ENCODE measurements around the gene IRAK1. TPM values are rescaled to one million over a fixed set of nuclear protein-coding genes. Genes with fewer than 3 reads are reported as not detected.
"Not testable (repeated sequence)": the region's sequence is repeated elsewhere in the genome, so short reads cannot be mapped to it uniquely, and the experiment has no call there.

IRAK1 gene
- polyA plus RNA-seq, 10 donors, result 32.5 to 61.0 (median 46.7) TPM

- no peak for DNase-seq
Measured at GRCh38 chrX:154000051-154000450, 19.7 kb downstream of the IRAK1 start.

DNA sequence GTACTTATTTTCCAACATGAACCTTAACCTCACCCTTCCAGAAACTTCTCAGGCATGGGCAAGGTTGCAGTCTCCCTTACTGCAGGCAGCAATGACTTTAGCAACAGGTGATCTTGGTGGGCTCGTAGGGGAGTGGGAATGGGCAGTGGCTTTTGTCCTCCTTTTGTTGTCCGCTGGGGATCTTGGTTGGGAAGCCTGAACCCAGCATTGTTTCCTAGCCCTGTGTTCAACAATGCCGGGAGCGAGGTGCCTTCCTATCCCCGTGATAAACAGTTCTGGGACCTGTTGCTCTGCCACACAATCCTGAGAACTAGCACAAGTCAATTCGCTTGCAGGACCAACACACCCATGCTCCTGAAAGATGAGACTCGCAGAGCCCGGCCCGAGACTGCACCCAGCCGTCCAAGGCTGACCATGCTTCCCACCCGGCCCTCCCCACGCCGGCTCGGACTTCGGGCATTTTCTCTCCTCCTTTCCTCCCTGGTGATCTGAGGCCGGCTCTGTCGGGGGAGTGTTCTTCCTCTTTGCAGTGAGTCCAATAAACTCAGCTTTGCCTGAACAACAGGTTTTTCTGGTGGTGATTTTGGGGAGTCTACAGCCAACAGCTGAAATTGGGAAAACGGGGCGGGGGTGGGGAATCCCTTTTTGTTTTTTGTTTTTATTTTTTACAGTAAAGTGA lies 20.2 kb downstream of the IRAK1 start:
- no peak for DNase-seq

DNA sequence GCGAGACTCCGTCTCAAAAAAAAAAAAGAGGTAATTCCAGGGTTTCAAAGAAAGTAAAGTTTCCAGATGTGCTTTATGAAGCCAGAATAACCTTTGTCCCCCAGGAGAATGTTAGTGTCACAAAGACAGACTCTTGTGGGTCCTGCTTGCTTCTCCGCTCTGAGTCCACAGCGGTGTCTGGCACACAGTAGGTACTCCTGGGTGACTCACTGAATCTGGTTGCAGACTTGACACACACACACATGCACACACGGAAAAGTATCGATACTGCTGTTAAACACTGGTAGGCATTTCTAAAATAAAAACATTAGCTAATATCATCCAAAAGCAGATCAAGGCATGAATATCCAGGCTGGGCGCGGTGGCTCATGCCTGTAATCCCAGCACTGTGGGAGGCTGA lies 24.2 kb downstream of the IRAK1 start:
- no peak for DNase-seq

- DNase-seq, result not testable (repeated sequence)
Measured at GRCh38 chrX:153994398-153994797, 25.3 kb downstream of the IRAK1 start.

- no peak for DNase-seq
Measured at GRCh38 chrX:153993978-153994377, 25.7 kb downstream of the IRAK1 start.

DNA sequence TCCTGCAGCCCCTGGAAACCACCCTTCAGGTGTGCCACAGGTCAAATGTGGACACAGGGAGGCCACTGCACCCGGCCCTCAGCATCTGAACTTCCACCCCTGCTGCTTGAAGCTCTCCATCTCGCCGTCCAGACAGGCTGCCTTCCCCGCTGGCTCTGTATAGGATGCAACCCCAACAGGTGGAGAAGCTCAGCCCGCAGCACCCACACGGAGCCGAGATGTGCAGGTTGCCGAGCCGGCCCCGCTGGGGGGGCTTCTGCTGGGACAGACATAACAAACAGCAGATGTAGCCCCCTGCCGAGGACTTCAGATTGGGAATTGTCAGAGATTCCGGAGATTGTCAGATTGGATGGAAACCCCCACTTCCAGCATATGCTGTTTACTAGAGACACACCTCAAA lies 26.6 kb downstream of the IRAK1 start:
- DNase-seq, result no peak

- DNase-seq, result no peak
Measured at GRCh38 chrX:153992180-153992579, 27.5 kb downstream of the IRAK1 start.

DNA sequence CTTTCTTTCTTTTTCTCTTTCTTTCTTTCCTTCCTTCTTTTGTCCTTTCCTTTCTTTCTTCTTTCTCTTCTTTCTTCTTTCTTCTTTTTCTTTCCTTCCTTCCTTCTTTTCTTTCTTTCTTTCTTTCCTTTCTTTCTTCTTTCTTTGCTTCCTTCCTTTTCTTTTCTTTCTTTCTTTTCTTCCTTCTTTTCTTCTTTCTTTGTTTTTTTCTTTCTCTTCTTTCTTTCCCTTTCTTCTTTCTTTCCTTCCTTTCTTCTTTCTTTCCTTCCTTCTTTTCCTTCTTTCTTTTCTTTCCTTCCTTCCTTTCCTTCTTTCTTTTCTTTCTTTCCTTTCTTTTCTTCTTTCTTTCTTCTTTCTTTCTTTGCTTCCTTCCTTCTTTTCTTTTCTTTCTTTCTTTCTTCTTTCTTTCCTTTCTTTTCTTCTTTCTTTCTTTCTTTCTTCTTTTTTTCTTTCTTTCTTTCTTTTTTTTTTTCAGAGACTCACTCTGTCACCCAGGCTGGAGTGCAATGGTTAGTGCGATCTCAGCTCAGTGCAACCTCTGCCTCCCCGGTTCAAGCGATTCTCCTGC lies 28.6 kb downstream of the IRAK1 start:
- no peak for DNase-seq

- DNase-seq, result no peak
Measured at GRCh38 chrX:153989973-153990655, 29.6 kb downstream of the IRAK1 start.

- no peak for DNase-seq
Measured at GRCh38 chrX:153988493-153988892, 31.2 kb downstream of the IRAK1 start.

DNA sequence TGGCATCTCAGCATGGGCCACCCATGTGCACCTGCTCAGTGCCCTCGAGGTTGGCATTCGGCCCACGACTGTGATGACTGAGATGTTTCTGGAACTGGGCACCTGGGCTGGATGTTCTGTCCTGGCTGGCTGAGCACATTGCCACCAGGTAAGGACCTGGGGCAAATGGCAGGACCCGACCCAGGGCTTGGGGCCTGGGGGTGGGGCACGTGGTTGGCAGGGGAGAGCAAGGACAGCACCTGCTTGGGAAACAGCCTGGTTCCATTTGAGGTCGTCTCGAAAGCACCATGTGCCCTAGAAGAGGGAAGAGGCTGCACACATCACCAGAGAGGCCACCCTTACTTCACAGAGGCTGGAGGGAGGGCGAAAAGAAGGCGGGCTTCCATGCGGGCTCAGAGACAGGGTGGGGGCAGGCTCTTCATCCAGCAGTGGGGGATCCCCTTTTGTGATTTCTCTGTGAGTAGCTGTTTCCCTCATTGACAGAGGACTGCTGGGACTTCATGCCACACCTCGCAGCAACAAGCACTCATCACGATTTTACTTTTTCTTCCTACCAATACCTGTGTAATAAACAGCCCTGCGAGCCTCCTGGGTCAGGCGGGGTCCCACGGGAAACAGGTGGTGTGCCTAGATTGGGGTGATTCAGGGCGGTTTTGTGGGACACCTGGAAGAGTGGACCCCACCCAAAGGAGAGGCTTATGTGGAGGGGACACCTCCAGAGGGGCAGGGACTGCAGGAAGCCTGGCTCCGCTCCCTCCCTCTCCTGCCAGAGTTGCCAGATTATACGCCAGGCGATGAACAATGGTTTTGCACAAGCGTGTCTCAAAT lies 35.1 kb downstream of the IRAK1 start:
- no peak for DNase-seq

- no peak for DNase-seq
Measured at GRCh38 chrX:153983321-153983801, 36.3 kb downstream of the IRAK1 start.

GRCh38 chrX:153981771-153982533 lies 37.8 kb downstream of the IRAK1 start:
- peak in 2 of 3 donors; percentile 36 to 57 for DNase-seq

DNA sequence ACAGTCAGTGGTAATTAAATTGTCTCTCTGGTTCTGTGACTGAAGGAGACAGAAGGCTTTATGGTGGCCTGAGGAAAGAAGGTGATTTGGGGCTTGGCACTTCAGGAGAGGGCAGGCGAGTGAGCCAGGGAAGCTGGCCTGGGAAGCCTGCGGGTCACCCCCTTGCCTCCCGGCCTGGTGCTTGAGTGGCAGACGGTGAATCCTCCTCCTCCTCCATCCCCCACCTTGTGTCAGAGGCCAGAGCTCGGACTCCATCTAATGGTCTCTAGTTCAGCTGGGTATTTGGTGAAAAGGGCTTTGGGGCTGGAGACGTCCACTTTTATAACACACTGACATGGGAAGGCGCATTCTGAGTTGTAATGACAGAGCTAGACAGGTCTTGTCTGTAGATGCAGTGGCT lies 38.5 kb downstream of the IRAK1 start:
- DNase-seq, result no peak

GRCh38 chrX:153980394-153980793 lies 39.3 kb downstream of the IRAK1 start:
- DNase-seq, result not testable (repeated sequence)

DNA sequence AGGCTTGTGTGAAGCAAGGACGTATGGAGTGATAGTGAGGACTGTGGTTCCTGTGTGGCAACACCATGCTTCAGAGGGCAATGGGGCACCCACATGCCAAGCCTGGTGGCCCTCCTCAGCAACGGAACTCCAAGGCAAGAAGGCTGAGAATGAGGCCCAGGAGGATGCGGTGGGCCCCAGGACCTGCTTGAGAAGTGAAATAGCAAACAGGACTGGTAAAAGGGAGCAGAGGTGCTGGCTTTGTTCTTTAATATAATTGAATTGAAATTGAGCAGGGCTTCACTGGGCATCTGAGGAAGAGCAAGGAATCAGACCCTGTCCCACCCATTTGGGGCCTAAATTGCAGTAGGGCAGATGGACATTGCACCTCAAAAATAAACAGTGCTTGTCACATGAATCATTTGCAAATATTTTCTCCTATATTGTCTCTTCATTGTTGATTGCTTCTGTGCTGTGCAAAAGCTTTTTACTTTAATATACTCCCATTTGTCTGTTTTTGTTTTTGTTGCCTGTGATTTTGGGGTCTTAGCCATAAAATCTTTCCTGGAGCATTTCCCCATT lies 44.9 kb downstream of the IRAK1 start:
- DNase-seq, result no peak

DNA sequence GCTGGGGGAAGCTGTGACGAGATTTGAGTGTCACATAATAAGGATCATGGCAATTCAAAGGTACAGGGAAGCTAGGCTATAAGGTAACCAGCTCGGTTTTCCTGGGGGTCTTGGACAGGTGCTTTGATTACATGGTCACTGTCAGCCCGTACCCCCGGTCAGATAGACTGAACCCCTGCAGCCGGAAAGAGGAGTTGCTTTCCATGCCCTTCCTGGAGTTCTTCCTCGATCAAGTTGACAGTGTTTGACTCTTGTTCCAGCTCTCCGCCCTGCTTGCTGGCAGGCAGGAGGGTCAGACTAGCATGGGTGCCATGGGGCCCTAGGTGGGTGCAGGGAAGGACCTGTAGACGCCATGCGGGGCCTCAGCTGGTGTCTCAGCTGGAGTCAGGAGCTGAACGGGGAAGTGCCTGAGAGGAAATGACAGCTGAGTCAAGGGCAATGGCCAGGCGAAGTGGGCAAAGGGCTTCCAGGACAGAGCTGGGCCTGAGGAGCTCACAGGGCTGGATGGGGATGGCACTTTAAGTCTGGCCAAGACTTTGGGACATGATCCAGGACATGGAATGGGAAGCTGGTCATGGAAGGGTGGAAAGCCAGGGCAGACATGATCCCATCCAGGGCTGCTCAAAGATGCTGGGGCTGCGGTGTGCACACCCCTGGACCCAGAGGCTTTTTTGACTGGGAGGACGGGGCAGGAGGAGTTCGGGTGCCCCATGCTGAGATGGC lies 45.5 kb downstream of the IRAK1 start:
- no peak for DNase-seq

GRCh38 chrX:153973127-153974002 lies 46.3 kb downstream of the IRAK1 start:
- no peak for DNase-seq
